Activated effector memory CD4-positive, alpha-beta T cell treated with anti-CD3 and anti-CD28 coated beads, Interleukin-2, amount 50 U/mL, for 16 hours (primary cell): ENCODE measurements around the gene ZNF182.
"Not testable (repeated sequence)": the region's sequence is repeated elsewhere in the genome, so short reads cannot be mapped to it uniquely, and the experiment has no call there.

Experiments
- DNase-seq: peaks from one replicate; pipeline ENCODE4 v3.0.0-alpha.2; 2020

The ZNF182 gene

DNA sequence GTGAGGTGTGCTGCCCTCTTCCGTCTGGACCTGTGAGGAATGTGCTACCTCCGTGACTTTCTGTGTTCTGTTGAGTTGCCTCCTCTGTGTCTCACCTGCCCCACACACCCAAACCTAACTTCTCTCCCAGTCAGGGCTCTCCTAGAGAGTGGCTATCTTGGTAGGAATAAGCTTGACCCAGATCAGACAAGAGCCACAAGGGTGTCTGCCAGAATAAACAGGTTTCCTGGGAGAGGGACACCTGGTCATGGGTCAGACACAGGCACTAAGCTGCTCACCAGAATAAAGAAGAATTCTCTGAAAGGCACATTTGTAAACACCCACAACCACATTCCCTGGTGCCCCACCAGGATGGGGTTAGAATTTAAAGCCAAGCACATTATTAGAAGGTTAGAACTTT lies 11.1 kb downstream of the ZNF182 start:
- DNase-seq = no peak

DNA sequence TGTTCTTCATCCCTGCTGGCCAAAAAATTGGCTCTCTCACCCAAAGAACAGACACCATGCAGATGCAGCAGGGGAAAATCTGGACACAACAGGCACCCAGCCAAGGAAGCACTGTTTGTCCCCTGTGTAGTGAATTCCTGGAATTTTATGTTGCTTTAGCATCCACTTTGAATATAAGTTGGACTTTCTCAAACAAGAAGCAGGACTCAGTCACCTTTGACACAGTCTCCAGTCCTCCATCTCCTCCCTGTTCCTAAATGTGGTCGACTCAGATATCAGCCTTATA lies 11.8 kb downstream of the ZNF182 start:
- no peak for DNase-seq

DNA sequence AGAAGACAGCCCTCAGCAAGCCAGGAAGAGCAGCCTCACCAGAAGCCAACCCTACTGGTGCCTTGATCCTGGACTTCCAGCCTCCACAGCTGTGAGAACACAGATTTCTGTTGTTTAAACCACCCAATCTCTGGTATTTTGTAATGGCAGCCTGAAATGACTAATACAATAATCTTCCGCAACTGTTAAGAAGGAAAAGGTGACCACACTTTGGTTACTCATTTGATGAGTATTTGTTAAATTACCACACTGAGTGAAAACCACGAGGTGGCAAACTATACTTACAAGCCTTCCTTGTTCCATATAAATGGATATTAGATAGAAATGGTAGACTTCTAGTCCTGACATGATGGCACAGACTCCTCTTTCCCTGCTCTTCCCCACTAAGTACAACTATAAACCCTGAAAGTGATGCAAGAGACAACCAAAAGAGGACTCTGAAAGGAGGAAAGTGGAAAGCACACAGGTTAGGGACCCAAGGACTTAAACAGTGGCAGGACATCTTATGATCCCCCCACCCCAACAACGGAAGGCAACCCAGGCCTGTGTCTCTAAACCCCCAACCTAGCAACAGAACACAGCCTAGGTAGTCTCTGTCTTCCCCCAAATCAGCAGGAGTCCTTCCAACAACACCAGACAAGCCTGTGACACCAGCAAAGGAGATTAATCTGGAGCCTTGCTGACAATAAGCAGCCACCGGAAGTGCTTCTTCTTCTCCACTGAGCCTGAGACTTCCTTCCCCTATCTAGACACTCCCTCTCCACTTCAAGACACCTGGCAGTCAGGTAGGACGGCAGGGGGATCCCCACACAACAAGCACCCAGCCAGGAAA lies 12.3 kb downstream of the ZNF182 start:
- no peak for DNase-seq

DNA sequence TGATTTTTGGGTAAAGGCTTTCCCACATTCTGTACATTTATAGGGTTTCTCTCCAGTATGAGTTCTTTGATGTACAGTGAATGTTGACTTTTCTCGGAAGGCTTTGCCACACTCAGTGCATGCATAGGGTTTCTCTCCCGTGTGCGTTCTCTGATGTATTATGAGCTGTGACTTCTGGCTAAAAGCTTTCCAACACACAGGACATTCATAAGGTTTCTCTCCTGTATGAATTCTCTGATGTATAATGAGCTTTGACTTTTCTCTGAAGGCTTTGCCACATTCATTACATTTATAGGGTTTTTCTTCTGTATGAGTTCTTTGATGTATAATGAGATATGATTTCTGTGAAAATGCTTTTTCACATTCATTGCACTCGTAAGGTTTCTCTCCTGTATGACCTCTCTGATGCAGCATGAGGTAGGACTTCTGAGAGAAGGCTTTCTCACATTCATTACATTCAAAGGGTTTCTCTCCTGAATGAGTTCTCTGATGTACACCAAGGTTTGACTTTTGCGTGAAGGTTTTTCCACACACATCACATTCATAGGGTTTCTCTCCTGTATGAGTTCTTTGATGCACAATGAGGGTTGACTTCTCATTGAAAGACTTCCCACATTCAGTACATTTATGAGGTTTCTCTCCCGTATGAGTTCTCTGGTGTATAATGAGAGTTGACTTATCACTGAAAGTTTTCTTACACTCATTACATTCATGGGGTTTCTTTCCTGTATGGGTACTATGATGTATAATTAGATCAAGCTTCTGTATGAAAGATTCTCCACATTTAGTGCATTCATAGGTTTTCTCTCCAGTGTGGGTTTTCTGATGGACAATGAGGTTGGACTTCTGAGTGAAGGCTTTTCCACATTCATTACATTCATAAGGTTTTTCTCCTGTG lies 27.3 kb downstream of the ZNF182 start:
- DNase-seq = no peak

DNA sequence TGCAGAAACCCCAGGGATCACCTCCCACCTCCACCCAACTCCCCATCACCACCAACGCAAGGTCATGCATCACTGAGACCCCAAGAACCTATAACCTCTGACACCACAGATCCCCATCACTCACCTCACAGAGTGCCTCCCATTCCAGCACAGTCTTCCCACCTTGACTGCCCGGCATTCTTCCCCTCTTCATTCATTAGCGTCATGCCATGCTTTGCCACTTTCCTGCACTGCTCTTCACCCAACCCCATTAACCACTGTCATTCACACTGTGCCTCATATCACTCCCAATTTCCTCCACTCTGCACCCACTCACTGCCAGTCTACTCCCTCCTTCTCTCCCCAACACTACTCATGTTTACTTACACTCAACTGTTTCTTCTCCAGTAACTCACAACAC lies 30.6 kb downstream of the ZNF182 start:
- DNase-seq = no peak

DNA sequence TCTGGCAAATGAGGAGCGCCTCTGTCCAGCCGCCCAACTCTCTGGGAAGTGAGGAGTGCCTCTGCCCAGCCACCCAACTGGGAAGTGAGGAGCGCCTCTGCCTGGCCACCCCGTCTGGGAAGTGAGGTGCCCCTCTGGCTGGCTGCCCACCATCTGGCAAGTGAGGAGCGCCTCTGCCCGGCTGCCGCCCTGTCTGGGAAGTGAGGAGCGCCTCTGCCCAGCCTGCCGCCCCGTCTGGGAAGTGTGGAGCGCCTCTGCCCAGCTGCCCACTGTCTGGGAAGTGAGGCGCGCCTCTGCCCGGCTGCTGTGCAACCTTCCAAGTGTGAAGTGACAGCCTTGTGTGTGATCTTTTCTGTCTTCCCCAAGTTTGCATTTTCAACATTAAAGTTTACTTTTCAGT lies 38.3 kb downstream of the ZNF182 start:
- DNase-seq = not testable (repeated sequence)

DNA sequence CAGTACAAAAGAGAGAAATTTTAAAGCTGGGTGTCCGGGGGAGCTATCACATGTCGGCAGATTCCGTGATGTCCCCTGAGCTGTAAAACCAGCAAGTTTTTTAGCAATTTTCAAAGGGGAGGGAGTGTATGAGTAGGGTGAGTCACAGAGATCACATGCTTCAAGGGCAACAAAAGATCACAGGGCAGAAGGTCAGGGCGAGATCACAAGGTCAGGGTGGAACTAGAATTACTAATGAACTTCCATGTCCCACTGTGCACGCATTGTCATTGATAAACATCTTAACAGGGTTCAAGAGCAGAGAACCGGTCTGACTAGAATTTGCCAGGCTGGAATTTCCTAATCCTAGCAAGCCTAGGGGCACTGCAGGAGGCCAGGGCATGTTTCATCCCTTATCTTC lies 42.0 kb downstream of the ZNF182 start:
- not testable (repeated sequence) for DNase-seq

DNA sequence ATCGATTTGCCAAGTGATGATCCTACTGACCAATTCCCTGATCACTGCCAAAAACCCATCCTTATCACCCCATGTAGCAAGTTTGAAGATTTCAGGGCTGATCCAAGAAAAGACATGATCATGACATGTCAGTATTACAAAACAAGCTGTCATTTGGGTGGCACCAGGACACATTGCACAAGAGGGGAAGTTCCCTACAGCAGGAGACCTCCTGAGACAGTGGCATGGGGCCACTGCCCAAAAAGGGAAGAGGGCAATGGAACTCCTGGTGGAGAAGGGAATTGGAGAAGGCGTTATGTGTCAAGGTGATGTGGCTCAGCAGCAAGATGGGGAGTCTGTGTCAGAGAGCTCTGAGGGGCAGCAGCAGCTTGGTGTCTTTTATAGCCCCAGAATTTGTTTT lies 43.4 kb downstream of the ZNF182 start:
- no peak for DNase-seq

DNA sequence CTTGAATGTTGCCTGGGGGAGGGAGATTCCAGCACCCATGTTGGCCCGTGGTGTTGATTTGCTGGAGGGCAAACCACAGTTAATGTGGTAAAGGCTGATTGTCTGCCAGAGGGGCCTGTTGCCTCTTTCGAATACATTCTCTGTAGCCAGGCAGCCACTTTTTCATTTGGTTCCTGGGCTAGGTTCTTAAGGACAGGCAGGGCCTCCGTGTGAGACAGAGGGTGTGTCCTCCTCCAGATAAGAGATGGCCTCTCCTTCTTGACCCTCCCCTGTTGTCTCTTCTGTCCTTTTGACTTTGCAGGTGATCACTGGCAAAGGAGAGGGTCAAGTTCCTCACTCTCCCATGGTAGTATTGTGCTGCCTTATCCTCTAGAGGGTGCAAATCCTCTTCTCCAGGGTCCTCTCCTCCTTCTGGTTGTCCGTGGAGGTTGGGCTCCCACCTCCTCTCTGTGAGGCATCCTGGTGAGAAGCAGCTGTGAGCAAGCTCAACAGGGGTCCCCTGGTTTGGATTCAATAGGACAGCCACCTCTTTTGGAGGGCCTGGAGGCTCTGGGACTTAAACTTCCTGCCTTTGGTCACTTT lies 44.9 kb downstream of the ZNF182 start:
- peak; percentile 61 for DNase-seq

DNA sequence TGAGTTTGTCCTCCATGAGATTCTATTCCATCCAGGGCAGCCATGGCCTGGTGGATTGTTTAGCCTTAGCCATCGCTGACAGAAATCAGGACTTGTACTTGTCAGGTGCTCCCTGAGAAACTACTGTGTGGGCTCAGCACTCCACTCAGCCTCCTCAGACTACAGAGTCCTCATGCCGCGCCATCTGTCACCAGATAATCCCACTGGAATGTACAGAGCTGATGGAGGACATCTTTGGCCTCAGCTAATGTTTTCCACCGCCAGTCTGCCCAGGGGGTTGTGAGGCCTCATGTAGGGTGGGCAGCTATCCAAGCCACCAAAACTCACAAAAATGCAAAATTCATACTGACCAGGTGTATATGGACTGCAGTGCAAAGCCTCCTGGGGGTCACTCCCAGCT lies 45.6 kb downstream of the ZNF182 start:
- DNase-seq = not testable (repeated sequence)

DNA sequence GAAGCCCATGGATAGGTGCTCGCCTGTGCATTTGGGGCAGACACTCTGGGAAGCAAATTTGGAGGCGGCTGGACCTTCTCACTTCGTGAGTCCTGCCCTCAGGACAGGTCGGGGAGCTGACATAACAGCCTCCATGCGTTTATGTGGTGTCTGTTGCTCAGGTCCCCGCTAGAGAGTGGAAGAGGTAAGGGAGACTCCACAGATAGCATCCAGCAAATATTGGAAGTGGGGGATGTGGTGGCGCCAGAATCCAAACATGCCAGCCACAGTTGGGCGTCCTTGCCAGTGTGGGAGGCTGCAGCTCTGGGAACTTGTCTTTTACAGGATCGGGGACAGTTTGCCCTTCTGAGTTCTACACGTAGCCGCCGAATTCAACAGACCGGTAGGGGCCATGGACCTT lies 47.8 kb downstream of the ZNF182 start:
- no peak for DNase-seq

DNA sequence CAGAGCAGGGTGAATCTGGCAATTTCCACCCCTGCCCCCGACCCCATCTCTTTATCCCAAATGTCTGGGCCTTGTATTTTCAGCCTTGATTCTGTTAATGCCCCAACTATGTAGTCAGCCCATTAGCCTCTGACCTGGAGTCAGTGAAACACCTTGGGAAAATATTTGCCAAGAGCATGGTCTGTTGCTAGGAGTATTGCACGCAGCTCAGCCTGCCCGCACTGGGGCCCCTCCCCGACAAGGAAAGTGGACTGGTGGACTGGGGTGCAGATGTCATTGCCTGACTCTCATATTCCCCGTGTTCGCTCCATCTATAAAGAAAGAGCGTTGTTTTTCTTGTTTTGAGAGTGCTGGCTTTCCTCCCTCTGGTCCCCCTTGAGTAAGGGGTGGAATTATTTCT lies 48.5 kb downstream of the ZNF182 start:
- DNase-seq = not testable (repeated sequence)

DNA sequence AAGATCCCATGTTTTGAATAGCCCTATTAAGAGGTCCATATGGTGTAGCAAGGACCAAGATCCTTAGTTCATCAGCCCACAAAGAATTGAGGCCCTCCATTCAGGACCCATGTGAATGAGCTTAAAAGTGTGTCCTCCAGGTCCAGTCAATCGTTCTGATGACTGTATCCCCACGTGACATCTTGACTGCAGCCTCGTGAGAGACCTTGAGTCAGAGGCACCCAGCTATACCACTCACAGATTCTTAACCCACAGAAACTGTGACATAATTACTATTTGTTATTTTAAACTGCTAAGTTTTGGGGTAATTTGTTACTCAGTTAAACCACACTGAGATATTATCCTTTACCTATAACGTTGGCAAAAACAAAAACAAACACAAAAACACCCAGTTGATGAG lies 62.4 kb downstream of the ZNF182 start:
- no peak for DNase-seq

DNA sequence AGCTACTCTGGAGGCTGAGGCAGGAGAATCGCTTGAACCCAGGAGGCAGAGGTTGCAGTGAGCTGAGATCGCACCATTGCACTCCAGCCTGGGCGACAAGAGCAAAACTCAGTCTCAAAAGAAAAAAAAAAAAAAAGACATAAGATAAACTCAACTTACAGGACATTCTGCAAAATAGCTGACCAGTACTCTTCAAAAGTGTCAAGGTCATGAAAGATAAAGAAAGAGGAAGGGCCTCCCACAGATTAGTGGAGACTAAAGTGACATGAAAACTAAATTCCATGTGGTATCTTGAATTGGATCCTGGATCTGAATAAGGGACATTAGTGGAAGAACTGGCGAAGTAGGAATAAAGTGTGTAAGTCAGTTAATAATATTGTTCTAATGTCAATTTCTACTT lies 63.3 kb downstream of the ZNF182 start:
- no peak for DNase-seq

DNA sequence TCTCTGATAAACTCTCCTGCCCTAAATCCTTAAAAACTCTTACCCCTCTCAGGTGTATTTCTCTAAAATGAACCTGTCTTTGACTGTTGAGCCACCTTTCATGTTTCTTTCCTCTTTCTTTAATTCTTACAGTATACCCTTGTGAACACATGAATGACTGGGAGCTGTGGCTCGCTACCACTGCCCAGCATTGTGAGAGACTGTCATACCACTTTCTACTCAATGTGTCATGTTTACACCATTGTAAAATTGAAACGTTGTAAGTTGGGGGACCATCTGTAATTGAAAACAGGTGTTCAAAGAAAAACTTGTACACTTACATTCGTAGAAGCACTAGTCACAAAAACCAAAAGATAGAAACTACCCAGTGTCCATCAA lies 66.9 kb downstream of the ZNF182 start:
- DNase-seq = no peak

DNA sequence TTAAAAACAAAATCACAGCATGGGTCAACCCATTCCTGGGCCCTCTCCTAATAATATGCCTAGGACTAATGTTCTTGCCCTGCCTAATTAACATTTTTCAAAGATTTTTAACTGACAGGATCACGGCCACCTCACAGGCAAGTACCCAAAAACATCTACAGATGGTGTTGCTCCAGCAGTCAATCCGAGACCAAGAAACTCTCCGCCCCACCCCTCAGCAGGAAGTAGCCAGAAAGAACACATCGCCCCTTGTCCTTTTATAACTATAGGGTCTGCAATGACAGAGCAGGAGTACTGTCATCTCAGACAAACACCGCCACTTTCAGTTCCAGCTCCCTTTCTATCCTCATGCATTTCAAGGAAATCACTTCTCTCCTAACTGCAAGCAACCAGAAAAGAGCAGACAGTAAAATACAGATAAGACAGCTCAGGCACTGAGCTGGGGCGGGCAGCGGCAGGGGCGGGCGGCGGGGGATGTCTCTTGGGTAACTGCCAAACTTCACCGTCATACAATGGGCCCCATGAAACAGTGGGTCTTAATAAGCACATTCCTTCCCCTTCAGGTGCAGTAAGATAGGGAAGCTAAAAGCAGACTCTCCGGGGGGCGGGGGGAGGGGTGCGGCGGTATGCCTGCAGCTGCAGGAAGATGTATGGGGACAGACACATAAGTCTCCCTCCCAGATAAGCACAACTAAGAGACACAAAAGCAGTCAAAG lies 67.4 kb downstream of the ZNF182 start:
- peak; percentile 63 for DNase-seq

DNA sequence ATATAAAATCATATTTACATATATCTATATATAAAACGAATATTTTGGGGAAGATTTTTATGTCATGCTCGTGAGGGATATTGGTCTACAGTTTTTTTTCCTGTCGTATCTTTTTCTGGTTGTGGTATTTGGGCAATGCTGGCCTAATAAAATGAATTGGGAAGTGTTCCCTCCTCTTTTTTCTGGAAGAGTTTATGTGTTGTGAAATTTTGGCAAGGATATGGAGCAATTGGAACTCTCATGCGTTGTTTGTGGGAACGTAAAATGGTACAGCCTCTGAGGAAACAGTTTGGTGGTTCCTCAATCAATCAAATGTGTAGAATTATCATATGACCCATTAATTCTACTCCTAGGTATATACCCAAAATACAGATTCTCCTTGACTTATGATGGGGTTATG lies 69.8 kb downstream of the ZNF182 start:
- no peak for DNase-seq

DNA sequence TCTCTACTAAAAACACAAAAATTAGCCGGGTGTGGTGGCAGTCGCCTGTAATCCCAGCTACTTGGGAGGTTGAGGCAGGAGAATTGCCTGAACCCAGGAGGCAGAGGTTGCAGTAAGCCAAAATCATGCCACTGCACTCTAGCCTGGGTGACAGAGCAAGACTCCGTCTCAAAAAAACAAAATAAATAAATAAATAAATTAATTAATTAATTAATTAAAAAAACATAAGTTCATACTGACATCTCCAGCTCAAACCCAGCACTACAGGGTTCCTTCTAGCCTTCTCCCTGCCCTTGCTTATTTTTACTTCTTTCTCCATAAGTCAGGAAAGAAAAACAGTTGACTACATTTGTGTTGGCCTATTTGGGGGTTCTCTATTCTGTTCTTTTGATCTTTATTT lies 71.8 kb downstream of the ZNF182 start:
- DNase-seq = not testable (repeated sequence)

DNA sequence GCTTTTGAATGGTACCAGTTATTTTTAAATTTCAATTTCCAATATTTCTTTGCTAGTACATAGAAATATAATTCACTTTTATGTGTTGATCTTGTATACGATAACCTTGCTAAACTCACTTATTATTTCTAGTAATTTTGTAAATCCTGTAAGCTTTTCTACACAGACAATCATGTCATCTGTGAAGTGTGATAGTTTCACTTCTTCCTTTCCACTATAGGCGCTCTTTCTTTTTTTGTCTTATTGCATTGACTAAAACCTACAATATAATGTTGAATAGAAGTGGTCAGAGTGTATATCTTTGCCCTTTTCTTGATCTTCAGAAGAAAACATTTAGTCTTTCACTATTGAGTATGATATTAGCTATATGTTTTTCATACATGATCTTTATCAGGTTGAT lies 76.6 kb downstream of the ZNF182 start:
- DNase-seq = no peak
